GM04504 (cell line): ENCODE results near the gene DTWD2.
"Not testable (repeated sequence)": the region's sequence is repeated elsewhere in the genome, so short reads cannot be mapped to it uniquely, and the experiment has no call there.

Experiments used
- DNase-seq: peaks from one replicate; pipeline ENCODE4 v3.0.0-alpha.2; 2012; ENCODE audit warnings: low read depth

DTWD2 gene

DNA sequence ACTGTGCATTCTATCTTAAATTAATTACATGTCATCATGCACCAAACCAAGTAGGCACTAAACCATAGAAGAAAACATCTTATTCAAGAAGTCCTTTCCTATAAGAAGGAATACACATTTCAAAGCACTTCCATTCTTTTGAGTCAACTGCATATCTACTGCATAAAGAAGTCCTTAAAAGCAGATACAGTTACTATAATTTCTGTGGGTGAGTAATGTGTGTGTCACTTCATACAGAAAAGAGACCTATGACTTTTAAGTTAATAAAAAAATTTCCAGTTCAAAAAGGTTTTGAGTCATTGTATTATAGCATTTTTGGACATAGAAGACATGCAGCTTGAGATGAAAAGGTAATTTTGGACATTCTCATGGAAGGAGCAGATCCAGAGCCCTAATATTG, 125.0 kb downstream of the DTWD2 start:
- no peak for DNase-seq

DNA sequence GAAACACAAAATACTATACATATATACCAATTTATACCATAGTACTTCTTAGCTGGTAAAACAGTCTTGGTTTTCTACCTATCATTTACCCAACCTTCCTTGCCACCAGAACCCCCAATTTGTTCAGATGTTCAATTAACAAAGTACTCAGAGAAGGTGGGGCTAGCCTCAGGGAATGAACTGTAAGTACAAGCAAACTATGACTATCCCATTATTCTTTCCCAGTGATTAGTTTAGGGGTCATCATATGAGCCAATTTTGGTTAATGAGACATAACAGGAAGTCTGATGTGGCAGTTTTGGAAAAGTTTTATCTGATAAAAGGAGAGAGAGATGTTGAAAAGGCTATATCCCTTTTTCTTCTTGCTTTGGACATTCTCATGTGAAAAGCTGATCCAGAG, 125.8 kb downstream of the DTWD2 start:
- DNase-seq: no peak

DNA sequence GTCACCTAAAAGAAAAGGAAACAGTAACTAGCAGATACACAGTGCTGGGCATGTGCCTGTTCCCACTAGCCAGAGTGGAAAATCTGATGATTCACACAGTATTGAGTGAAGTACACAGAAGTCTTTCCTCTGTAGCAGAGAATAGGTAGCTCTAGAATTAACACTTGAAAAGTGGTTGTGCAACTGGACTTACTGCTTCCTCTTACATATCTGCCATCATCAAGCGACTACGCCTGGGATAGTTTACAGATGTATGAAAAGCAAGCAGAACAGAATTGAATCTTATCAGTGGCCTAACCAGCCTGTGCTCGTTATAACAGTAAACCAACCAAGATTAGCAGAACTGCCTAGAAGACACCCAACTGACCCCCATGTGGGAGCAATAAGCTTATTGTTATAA, 130.6 kb downstream of the DTWD2 start:
- DNase-seq: no peak

DNA sequence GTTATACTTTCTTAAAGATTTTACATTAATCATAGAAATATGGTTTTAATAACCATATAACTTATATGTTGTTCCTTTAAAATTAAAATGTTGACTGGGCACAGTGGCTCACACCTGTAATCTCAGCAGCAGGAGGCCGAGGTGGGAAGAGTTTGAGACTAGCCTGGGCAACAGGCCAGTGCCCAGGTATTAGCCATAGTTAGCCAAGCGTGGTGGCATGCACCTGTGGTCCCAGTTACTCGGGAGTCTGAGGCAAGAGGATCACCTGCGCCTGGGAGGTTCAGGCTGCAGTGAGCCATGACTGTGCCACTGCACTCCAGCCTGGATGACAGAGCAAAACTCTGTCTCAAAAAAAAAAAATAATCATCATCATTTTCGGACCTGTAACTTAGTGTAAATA, 133.5 kb downstream of the DTWD2 start:
- no peak for DNase-seq

DNA sequence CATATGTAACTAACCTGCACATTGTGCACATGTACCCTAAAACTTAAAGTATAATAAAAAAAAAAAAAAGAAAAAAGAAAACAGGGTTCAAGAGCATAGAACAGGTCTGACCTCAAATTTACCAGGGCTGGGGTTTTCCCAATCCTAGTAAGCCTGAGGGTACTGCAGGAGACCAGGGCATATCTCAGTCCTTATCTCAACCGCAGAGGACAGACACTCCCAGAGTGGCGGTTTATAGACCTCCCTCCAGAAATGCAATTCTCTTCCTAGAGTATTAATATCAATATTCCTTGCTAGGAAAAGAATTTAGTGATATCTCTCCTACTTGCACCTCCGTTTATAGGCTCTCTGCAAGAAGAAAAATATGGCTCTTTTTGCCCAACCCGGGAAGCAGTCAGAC, 136.6 kb downstream of the DTWD2 start:
- DNase-seq: not testable (repeated sequence)

DNA sequence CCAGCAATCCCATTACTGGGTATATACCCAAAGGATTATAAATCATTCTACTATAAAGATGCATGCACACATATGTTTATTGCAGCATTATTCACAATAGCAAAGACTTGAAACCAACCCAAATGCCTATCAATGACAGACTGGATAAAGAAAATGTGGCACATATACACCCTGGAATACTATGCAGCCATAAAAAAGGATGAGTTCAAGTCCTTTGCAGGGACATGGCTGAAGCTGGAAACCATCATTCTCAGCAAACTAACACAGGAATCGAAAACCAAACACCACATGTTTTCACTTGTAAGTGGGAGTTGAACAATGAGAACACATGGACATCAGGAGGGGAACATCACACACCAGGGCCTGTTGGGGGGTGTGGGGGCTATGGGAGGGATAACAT, 138.8 kb downstream of the DTWD2 start:
- DNase-seq: not testable (repeated sequence)

DNA sequence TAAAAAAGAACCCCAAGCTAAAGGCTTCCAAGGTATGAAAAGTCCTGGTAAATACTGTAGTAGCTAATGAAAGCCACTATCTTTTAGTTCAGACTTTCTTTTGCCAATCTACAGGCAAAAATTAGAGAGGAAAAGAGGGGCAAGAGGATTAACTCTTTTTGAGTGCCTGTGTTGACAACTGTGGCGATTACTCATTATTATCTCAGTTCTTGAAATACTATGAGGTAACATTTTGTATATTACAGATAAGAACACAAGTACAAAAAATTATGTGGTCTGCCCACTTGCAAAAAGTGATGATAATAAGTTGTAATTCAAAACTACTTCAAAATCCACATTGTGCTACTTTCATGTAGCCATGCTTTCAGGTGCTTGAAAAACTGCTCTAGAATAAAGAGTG, 144.0 kb downstream of the DTWD2 start:
- DNase-seq: no peak

DNA sequence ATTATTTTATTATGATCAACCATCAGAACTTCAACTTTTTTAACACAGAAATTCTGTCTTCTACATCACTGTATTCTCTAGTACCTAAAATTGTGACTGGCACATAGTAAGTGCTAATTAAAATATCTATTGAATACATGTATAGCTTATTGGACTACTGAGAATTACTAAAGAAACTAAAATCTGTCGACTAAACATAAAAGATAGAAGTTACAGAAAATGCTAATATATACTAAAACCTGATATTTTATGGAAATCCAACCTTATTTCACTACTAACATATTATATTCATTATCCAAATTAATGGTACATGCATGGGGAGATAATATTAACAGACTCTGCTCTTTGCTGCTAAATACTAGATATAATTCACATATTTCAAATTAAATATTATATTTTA, 153.6 kb downstream of the DTWD2 start:
- no peak for DNase-seq

DNA sequence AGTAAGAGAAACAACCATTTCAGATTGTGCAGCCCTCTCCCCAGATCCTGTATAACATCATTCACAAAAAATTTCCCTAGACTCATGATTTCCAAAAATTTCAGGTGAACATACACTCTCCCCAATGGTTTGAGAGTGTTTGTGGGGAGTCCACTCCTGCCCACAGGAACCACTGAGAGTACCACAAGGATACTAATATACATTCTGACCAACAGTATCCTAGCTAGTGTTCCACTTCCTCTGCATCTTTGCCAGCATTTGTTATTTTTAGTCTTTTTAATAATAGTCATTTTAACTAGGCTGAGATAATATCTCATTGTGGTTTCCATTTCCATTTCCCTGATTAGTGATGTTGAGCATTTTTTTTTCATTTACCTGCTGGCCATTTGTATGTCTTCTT, 155.4 kb downstream of the DTWD2 start:
- DNase-seq: no peak

DNA sequence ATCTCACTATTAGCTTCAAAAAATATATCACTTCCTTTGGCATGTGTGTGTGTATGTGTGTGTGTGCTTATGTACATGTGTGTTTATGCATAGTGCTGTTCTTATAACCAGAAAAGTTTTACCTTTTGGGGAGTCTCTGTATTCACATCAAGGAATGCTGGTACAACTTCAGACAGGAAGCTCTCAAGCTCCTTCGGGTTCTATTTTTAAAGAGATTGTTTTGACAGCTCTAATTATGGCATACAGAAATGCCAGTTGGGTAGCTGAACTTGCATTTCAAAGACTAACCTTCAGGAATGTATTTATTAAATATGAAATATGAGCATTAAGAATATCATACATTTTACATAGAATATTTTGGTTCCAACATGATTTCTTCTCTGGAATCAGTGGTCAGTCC, 163.1 kb downstream of the DTWD2 start:
- DNase-seq: no peak

DNA sequence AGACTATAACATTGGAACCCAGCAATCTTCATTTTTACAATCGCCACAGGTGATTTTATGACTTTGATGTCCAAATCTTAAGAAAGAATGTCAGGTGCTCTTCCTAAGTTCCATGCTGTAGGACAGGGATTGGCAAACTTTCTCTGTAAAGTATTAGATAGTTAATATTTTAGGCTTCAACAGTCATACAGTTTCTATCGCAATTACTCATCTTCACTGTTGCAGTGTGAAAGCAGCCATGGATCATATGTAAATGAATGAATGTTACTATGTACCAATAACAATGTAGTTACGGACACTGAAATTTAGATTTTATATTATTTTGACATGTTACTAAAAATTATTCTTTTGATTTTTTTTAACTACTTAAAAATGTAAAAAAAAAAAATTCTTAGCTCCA, 169.7 kb downstream of the DTWD2 start:
- DNase-seq: no peak

DNA sequence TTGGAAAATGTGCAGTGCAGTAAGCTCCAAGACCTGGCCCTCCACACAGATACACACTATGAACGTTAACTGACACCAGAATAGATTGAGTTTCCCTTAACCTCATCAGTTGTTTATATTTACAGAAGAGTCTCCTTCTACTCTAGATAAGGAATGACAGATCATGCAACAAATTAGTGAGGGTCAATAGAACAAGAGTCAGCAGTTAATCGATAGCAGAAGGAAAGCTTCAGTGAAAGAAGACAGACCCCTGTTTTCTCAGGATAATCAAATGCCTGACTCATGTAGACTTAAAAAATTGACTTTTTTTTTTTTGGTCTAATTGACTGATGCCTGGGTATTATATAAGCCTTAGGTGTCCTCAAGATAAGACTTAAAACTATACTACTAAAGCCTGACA, 179.9 kb downstream of the DTWD2 start:
- DNase-seq: no peak

DNA sequence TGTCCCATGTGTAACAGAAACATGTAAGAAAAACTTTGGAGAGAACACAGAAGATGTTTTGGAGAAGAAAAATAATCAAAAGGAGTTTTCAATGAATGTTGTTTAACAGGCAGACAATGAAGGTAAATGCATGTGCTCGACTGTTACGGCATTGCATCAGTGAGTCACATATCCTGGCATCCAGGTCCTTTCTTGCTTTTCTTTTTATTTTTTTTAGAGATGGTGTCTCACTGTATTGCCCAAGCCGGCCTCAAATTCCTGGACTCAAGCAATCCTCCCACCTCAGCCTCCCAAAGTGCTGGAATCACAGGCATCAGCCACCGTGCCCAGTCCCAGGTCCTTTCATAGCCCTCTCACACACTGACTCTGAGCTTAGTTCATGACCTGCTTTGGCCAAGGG, 181.8 kb downstream of the DTWD2 start:
- DNase-seq: no peak

DNA sequence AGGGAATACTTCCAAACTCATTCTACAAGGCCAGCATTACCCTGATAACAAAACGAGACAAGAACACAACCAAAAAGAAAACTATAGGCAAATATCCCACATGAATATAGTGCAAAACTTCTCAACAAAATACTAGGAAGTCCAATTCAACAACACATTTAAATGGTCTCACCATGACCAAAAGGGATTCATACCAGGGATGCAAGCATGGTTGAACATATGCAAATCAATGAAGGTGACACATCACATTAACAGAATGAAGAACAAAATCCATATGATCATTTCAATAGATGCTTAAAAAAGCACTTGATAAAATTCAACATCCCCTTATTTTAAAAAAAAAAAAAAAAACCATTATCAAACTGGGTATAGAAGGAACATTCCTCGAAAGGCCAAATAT, 186.0 kb downstream of the DTWD2 start:
- DNase-seq: no peak

DNA sequence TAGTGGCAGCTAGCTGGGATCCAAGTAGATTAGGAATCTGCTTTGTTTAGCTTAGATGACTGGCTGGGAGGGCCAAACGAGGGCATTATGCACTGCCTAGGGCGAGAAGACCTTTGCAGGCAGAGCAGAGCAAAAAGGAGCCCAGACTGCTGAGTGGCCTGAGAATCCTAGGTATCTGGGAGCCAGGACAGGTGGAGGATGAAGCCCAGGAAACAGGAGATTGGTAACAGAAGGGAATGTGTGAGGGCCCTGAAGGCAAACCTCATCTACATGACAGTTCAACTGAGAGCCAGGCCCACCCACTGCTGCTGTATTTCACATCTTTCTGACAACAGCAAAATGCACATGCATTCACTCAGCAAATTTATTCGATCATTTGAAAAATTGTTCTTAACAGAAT, 192.3 kb downstream of the DTWD2 start:
- DNase-seq: no peak

DNA sequence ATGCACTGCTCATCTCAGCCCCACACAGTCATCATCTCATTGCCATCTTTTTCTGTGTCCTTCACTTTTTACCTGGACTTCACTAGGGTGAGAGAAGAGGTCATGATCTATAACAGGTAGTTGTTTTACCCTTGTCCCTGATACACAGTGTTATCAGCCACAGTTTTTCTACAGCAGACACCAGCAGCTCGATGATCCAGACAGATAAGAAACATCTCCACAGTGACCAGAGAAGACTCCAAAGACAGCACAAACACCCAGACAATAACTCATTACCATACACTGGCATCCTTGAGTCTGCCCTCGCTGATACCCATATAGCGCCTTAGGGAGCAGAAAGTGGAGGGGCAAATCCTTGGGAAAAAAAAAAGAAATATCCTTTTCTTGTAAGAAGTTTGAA, 194.1 kb downstream of the DTWD2 start:
- no peak for DNase-seq

DNA sequence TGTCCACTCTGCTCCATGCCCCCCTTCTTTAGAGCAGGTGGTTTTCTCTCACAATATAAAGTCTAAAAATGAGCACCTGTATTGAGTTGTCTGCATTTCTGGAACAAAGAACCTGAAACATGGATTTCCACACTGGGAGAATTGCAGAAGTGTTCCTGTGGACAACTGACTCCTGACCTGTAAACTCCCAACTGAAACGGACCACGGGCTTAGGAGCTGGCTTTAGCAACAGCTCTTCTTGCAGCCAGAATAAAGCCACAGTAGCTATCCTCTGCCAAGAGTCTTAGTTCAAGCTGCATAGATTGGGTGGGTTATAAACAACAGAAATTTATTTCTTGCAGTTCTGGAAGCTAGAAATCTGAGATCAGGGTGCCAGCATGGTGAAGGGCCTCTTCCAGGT, 194.7 kb downstream of the DTWD2 start:
- DNase-seq: no peak

DNA sequence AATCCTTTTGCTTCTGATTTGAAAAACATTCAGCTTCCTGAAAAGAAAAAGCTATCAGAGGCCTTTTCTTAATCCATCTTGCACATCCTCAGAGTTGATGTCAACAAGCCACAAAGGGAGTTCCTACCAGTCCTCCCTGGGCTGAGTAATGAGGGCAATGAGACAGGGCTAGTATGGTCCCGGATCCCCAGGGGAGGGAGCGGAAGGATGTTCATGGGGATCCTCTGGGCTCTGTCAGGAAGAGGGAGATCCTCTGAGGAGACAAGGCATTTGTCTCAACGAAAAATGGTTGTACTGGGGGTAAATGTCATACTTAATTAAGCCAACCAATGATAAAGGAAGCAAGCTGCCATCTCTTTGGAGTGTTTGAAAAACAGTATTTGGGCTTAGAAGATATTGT, 195.3 kb downstream of the DTWD2 start:
- no peak for DNase-seq

DNA sequence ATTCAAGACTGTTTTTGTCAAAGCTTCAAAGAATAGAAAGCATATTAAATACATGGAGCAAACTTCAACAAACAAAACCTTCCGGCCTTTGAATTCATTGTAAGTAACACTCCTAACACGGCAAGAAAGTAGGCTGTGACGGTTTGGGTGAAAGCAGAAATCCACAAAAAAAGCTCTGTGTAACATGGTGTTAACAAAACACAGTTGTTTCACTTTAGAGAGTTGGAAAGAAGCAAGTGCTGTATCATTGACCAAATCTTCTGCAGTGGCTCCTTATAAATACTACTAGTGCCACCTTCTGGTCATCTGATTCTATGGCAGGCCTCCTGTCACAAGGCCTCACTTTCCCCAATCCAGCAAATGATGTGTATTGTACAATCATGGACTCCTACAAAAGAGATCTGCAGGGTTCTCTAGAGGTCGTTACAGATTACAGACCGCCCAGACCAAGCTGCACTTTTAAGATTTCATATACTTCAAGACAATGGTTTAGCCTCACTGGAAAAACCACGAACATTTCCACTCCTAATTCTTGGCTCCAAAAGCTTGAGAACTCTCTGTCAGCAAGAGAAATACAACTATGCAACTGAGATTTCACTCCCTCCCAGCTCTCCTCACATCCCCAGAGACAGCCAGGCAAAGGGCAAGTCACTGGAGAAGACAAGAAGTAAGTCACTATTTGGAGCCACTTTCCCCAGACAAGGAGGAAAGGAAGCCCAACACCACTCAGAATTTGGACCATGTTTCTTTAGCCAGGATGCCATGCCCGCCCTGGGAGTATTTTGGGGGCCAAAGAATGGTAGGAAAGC, 196.2 kb downstream of the DTWD2 start:
- DNase-seq: peak; percentile 43

DNA sequence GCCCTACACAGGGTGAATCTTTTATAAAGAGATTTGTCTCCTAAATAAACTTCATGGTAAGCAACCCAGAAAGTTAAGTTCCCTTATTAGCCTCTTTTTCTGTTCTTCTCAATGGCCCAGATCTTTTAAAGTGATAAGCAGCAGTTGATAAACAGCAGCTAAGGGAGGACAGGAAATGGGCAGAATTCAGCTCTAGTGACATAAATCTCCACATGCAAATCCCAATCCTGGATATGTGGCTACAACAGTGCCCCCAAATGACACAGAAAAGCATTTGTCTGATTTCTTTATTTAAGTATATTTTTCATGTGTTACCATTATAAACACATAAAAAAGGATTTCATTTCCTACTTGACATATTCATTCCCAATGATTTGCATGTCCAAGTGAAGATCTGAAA, 199.0 kb downstream of the DTWD2 start:
- no peak for DNase-seq

DNA sequence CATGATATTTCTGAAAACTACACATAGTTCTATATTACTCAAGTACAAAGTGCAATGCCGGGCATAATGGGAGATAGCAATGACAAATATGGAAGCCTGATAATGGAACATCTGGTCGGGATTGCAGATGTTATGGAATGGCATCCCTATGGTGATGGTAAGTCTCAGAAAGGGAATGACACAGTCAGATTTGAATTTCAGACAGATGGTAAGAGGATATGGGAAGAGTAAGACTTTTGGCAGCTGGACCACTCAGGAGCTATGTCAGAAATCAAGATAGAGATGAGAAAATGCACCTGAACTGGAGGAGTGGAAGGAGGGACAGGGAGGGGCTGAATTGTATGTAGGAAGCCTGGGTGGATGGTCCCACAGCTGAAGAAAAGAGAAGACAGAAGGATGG, 200.0 kb downstream of the DTWD2 start:
- no peak for DNase-seq
